G401 (cell line): ENCODE results near the gene ADD3. TPM values are rescaled to one million over a fixed set of nuclear protein-coding genes. Genes with fewer than 3 reads are reported as not detected.

Source experiments
- DNase-seq: peaks from one replicate; pipeline ENCODE4 v3.0.0-alpha.2; 2015; ENCODE audit warnings: low spot score
- in situ Hi-C: cut with HindIII; loops from 2 replicates; pipeline ENCODE4 v1.10.0; 2016; ENCODE audit warnings: low sequenced_read_pairs, mixed read lengths
- total RNA-seq: library from RNA; depleted of rRNA; stranded (reverse); fragments of >200 nt; shearing (Covaris generic); gene quantifications from 2 replicates; pipeline ENCODE4 v1.2.3, GENCODE V29; 2014

ADD3 gene
- total RNA-seq, 1 experiment from 2014 or later, result 69.6 TPM

GRCh38 chr10:110017907-110018306 is 10.1 kb downstream of the ADD3 start:
- DNase-seq, result no peak
- in situ Hi-C loops, result loop anchor here (25.0 kb wide), 1 partner anchor 131 kb away; no protein-coding TSS in a partner anchor

DNA sequence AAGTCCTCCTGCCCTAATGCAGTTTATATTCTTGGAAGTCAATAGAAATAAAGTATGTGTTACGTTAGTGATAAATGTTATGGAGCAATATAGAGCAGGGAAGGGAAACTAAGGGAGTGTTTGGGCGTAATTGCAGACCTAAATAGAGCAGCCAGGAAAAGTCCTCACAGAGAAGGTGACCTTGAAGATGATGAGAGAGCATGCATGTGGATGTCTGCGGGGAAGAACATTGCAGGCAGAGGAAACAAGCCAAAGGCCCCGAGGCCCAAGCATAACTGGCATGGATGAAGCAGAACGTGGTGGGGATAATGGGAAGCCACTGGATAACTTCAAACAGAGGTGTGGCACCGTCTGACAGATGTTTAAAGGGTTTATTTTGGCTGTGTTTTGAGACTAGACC is 12.5 kb downstream of the ADD3 start:
- in situ Hi-C loops, result loop anchor here (25.0 kb wide), 1 partner anchor 133 kb away; no protein-coding TSS in a partner anchor
- no peak for DNase-seq

GRCh38 chr10:110022716-110023504 is 15.1 kb downstream of the ADD3 start:
- in situ Hi-C loops, result loop anchor here (25.0 kb wide), 1 partner anchor 136 kb away; no protein-coding TSS in a partner anchor

DNA sequence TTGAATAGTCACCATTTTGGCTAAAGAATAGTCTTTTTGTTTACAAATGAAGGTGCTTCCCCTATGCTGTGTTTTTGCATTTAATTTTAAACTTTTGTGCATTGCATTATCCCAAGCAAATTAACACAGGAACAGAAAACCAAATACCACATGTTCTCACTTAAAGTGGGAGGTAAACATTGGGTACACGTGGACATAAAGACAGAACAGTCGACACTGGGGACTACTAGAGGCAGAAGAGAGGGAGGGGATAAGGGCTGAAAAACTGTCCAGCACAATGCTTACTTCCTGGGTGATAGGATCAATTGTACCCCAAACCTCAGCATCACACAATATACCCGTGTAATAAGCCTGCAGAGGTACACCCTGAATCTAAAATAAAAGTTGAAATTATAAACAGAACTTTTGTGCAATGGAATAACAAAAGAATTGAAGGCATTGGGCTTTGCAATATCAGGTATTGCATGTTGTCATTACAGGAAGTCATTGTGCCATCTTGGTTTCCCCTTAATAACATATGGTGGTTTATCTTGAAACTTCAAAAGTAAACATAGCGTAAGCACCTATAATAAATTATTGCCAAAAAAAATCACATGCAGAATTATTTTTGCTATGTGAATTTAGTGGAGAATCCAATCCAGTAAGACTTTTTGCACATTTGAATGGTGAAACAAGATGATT is 16.1 kb downstream of the ADD3 start:
- in situ Hi-C loops, result loop anchor here (25.0 kb wide), 1 partner anchor 137 kb away; no protein-coding TSS in a partner anchor

More at GRCh38 chr10:110022716-110023504, 15.1 kb downstream of the ADD3 start:
- no peak for DNase-seq

DNA sequence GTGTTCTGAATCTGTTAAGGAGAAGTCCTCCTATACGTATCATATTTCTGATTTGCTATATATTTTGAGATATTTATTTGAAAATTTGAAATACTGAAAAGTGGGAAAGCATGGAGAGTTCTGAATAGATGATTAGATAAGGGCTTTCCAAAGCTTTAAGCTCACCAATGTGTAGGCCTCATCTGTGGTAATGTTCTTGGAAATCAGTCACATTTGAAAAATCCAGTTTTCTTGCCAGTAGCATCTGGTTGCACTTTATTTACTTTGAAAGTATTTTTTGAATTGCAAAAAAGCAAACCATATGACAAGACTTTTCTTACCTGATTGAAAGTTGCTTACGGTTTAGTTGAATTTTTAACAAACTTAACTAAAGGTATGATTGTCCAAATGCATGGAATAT is 21.7 kb downstream of the ADD3 start:
- DNase-seq, result no peak
- in situ Hi-C loops, result no loop called here

More for the DNA sequence above, 16.1 kb downstream of the ADD3 start:
- DNase-seq, result no peak

DNA sequence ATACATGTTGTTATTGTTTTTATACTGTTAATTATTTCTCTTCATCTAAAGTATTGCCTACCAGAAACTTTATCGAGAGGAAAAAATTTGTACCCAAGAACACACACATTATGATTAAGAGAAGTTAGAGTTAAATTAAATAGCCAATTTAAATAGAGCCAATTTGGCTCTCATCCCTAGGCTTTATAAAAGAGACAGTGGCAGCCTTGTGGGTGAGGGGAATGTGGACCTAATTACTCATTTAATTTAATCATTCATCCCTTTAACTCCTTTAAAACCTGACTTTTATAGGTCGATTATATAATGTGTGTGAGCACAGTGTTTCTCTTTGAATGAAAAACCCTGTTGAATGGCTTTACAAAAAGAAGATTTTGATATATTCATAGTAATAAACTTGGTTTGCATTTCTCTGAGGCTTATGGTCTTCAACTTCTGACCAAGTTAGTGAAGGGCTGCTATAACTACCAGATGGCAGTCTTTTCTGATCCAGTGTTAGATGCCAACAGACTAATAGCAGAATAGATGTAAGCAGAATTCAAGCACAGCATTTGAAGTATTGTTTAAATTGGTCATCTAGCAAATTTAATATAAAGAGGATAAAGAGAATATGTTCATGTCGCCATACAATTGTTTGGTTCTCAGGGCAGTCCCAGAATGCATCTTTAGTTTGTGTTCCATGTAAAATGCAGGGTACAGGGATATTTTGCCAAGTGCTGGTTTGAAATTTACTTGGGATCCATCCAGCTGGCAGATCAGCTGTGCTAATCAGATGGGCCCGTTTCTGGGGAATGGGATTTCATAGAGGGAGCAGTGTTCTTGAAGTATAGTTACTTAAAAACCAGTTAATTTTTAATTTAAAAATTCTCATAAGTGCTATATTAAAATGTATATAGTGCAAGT is 25.3 kb downstream of the ADD3 start:
- peak; percentile 89 for DNase-seq
- in situ Hi-C loops, result no loop called here

DNA sequence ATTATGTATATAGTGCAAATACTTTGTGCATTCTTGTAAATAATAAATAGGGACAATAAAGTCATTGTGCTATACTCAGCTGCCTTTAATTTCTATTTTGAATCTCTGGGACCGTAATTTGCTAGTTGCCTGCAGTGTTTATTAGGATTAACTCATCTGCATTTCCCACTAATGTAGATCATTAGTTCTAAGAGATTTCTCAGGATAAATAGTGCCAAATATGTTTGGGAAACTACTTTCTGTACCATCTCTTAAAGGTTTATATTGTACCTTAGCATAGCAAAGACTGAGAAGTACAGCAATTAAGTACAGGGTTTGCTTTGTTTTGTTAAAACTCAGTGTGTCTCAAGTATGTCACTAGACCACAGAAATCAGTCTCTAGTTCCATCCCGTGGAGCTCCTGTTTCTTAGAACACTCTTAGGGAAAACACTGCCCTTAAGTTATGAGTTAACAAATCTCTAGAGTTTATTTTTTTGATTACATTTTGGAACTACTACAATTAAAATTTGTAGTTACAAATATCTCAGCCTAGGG is 26.0 kb downstream of the ADD3 start:
- DNase-seq, result peak; percentile 24
- in situ Hi-C loops, result no loop called here

GRCh38 chr10:110034596-110034995 is 26.8 kb downstream of the ADD3 start:
- DNase-seq, result no peak
- in situ Hi-C loops, result no loop called here

DNA sequence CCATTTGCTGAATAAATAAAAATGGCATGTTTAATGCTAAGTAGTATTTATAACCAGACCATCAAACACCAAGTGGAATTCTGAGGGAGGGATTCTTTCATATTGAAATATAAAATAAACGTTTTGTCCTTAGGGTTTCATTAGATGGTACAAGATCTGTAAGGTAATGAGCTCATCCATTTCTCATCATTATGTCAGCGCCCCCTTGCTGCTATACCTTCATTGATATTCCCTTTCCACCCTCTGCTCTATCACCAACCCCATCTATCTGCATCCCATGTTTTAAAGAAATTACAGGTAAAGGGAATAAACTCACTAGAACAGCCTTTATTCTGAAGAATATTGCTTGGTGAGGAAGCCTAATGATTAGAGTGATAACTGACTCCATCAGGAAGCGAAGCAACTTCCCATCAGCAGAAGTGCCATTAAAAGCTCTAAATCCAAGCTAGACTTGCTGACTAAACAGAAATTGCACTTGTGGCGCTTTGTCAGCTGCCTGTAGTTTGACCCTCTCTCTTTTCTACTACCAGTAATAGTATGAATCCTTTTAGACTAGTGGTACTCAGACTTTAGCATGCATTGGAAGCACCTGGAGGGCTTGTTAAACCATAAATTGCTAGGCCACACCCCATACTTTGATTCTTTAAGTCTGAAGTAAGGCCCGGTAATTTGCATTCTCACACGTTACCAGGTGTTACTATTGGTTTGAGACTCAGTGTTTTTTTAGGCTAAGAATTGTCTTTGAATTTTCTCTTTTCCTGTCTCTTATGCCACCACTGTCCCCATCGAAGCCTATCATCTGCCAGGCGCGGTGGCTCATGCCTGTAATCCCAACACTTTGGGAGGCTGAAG is 27.5 kb downstream of the ADD3 start:
- in situ Hi-C loops, result no loop called here
- no peak for DNase-seq

- in situ Hi-C loops, result no loop called here
- DNase-seq, result no peak
Measured at GRCh38 chr10:110036640-110037039, 28.9 kb downstream of the ADD3 start.

- in situ Hi-C loops, result no loop called here
- DNase-seq, result no peak
Measured at GRCh38 chr10:110039254-110039653, 31.5 kb downstream of the ADD3 start.

- in situ Hi-C loops, result no loop called here
Measured at GRCh38 chr10:110040108-110040507, 32.3 kb downstream of the ADD3 start.

DNA sequence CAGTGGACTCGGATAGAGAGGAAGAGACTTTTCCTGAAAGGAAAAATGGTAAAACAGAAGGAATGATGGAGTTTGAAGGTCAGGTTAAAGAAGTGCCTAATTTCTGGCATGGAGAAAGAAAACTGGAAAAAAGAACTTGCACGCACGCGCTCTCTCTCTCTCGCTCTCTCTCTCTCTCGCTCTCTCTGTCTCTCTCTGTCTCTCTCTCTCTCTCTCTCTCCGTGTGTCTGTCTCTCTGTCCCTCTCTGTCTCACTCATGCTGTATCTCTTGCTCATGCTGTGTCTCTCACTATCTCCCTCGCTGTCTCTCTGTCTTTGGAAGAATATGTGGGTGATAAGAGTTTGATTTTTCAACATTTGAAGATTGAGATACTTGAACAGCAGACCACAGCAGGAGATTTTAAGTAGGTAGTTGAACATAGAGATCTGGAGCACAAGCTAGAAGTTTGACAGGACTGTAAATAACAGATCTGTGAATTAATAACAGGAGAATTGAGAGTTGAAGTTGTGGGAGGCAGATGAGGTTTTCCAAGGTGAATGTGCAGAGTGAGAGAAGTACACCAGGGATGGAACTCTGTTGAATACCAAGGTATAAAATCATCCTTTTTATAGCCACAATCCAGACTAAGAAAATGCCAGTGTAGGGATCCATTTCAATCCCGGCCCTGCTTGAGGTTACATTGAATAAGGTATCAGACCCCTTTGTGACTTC is 33.1 kb downstream of the ADD3 start:
- DNase-seq, result no peak
- in situ Hi-C loops, result no loop called here

More at GRCh38 chr10:110040108-110040507, 32.3 kb downstream of the ADD3 start:
- DNase-seq, result no peak

GRCh38 chr10:110041479-110041829 is 33.7 kb downstream of the ADD3 start:
- no peak for DNase-seq
- in situ Hi-C loops, result no loop called here

- in situ Hi-C loops, result no loop called here
- no peak for DNase-seq
Measured at GRCh38 chr10:110042181-110042580, 34.4 kb downstream of the ADD3 start.

DNA sequence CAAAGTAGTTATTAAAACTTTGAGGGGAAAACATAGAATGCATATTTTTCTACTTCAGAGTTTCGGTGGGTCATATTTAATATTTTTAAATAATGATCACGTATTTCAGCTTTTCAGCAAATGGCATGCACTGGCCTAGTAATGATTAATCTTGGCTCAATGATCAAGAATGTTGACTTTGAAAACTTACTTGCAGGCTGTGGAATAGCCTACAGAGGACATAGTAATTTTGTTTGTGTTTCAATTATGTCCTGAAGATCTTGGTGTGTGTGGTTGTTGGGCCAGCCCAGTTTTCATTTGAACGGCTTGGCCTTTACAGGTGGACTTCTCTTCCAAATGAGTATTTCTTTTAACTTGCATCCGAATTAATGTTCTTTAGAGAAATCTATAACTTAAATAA is 35.1 kb downstream of the ADD3 start:
- in situ Hi-C loops, result no loop called here
- DNase-seq, result no peak

DNA sequence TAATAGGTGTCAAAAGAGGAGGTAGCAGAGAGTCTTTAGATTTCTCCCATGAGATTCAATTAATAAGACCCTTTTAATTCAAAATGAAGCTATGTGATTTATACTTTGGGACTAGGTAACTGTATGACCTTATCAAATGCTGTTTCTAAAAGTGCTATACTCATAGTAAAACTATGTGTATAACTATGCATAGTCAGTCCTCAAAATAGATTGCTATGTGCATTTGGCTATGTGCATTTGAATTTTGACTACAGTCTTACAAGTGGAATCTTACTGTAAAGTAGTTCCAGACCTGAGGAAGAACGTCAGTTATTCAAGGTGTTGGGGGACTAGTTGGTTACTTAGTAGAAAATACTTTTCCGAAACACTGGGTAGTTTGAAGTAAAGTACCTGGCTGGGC is 36.9 kb downstream of the ADD3 start:
- DNase-seq, result no peak
- in situ Hi-C loops, result no loop called here

- no peak for DNase-seq
- in situ Hi-C loops, result no loop called here
Measured at GRCh38 chr10:110045772-110046171, 38.0 kb downstream of the ADD3 start.
